PFSK-1 (cell line): Measurements from ENCODE around the gene DPYSL3.

ENCODE experiments used
- FOXP2 ChIP-seq: optimal IDR thresholded peaks from 2 replicates; pipeline ENCODE3; 2011; ENCODE audit warnings: borderline replicate concordance, control low read depth, inconsistent platforms; ENCODE audit not compliant: insufficient read depth; ENCODE audit errors: extremely low read length, extremely low read depth
- POLR2AphosphoS5 ChIP-seq: IDR thresholded peaks from 2 replicates; pipeline ENCODE4 v1.6.1; 2012; ENCODE audit warnings: low read depth, mild to moderate bottlenecking, control low read depth, low read length, moderate library complexity
- REST ChIP-seq, 2 experiments: IDR thresholded peaks; 2 replicates each; pipeline versions ENCODE4 v1.6.1 to v1.8.0; 2011 to 2012; ENCODE audit warnings: low read depth in 2 of 2, low read length in 2 of 2, control low read depth in 1 of 2, inconsistent platforms in 1 of 2, mild to moderate bottlenecking in 1 of 2, moderate library complexity in 1 of 2; ENCODE audit not compliant: insufficient read depth in 1 of 2
- SIN3A ChIP-seq: IDR thresholded peaks from 2 replicates; pipeline ENCODE4 v1.6.1; 2012; ENCODE audit warnings: mild to moderate bottlenecking, low read length, moderate library complexity, borderline replicate concordance; ENCODE audit not compliant: insufficient read depth
- TAF1 ChIP-seq: IDR thresholded peaks from 2 replicates; pipeline ENCODE4 v1.6.1; 2012; ENCODE audit warnings: low read length, control low read depth, borderline replicate concordance; ENCODE audit not compliant: insufficient read depth

Gene DPYSL3

GRCh38 chr5:147413266-147413665 is 96.6 kb downstream of the DPYSL3 start:
- TF ChIP-seq FOXP2 (no peak), TAF1 (no peak), REST (IDR thresholded peaks at IDR 0.05; ENCODE audit: insufficient read depth in 1 of 2, low read depth in 2 of 2, low read length in 2 of 2) (no peak), POLR2AphosphoS5 (no peak), SIN3A (no peak)

- TF ChIP-seq TAF1 (no peak), FOXP2 (no peak), REST (IDR thresholded peaks at IDR 0.05; ENCODE audit: insufficient read depth in 1 of 2, low read depth in 2 of 2, low read length in 2 of 2) (no peak), SIN3A (no peak), POLR2AphosphoS5 (no peak)
Measured at GRCh38 chr5:147412561-147412960, 97.3 kb downstream of the DPYSL3 start.

GRCh38 chr5:147411359-147412319 is 98.2 kb downstream of the DPYSL3 start:
- TF ChIP-seq REST (IDR thresholded peaks at IDR 0.05; ENCODE audit: insufficient read depth in 1 of 2, low read depth in 2 of 2, low read length in 2 of 2) (no peak), SIN3A (no peak), TAF1 (no peak), POLR2AphosphoS5 (no peak), FOXP2 (no peak)

GRCh38 chr5:147410496-147411358 is 99.1 kb downstream of the DPYSL3 start:
- TF ChIP-seq POLR2AphosphoS5: no peak
- TF ChIP-seq TAF1: no peak
- no peak for TF ChIP-seq SIN3A
- no peak for TF ChIP-seq REST (IDR thresholded peaks at IDR 0.05; ENCODE audit: insufficient read depth in 1 of 2, low read depth in 2 of 2, low read length in 2 of 2)
- TF ChIP-seq FOXP2: no peak
